Gastrocnemius medialis (tissue), 4 donors: Measurements from ENCODE around the gene ADCY9. TPM values are rescaled to one million over a fixed set of nuclear protein-coding genes. Genes with fewer than 3 reads are reported as not detected.

Experiments used
- ATAC-seq, 2 donors: fragments of 150-250 bp; one replicate each; pipeline ENCODE4 v1.9.1; 2016
- DNase-seq, 2 donors: peaks; one replicate each; pipeline ENCODE4 v3.0.0-alpha.2; 2019
- H3K27ac ChIP-seq, 4 donors: fragments of 200-600 bp; sonication (generic); 1 replicate in 1 of 4; 2 replicates in 3 of 4; pipeline ENCODE4 v1.5.1; 2016 to 2018; ENCODE audit warnings: mild to moderate bottlenecking in 2 of 4, moderate library complexity in 1 of 4
- H3K27me3 ChIP-seq, 3 donors: fragments of 200-600 bp; sonication (generic) in 2 of 3; 1 replicate in 1 of 3; 2 replicates in 2 of 3; pipeline versions ENCODE4 v1.5.1 to v1.6.0; 2016 to 2019; ENCODE audit warnings: mild to moderate bottlenecking in 1 of 3, moderate library complexity in 1 of 3
- H3K36me3 ChIP-seq, 2 donors: fragments of 200-600 bp; sonication (generic) in 1 of 2; one replicate each; pipeline ENCODE4 v1.5.1; 2017 to 2018
- H3K4me1 ChIP-seq, 2 donors: fragments of 200-600 bp; sonication (generic) in 1 of 2; one replicate each; pipeline ENCODE4 v1.5.1; 2016 to 2017; ENCODE audit warnings: mild to moderate bottlenecking in 2 of 2
- H3K4me3 ChIP-seq, 4 donors: fragments of 200-600 bp; sonication (generic) in 3 of 4; 1 replicate in 1 of 4; 2 replicates in 3 of 4; pipeline ENCODE4 v1.5.1; 2016 to 2019; ENCODE audit warnings: mild to moderate bottlenecking in 2 of 4
- H3K9me3 ChIP-seq, 3 donors: fragments of 200-600 bp; sonication (generic) in 2 of 3; 1 replicate in 1 of 3; 2 replicates in 2 of 3; pipeline ENCODE4 v1.5.1; 2016 to 2019
- POLR2A ChIP-seq, 2 donors: fragments of 450-650 bp; IDR thresholded peaks; one replicate each; pipeline ENCODE4 v1.6.1; 2017; ENCODE audit warnings: antibody characterized with exemption in 2 of 2, mild to moderate bottlenecking in 2 of 2, moderate library complexity in 2 of 2
- in situ Hi-C, 4 donors: fragments of 200-750 bp; cut with MboI; loops; one replicate each; pipeline versions ENCODE4 v1.15.0 to v1.8.0; 2017; ENCODE audit warnings: low sequenced_read_pairs in 4 of 4
- intact Hi-C: fragments of 100-400 bp; cut with DNase I; formaldehyde crosslinking; loops from one replicate; pipeline ENCODE4 v1.15.1; 2023; ENCODE audit warnings: low total_unique reads
- total RNA-seq, 4 donors: library from RNA; depleted of rRNA; stranded (reverse); fragments of >200 nt; gene quantifications; one replicate each; pipeline versions ENCODE4 v1.1.0 to v1.2.3, GENCODE V29; 2016
- TF ChIP-seq, protein P1 (sequence below), 5 experiments: fragments of 450-650 bp in 3 of 5; fragments of 200-600 bp in 2 of 5; sonication (generic) in 2 of 5; IDR thresholded peaks in 4 of 5; conservative IDR thresholded peaks in 1 of 5; 1 replicate in 4 of 5; 2 replicates in 1 of 5; pipeline ENCODE4 v1.5.1; 2016 to 2019; ENCODE audit warnings: antibody characterized with exemption in 5 of 5, mild to moderate bottlenecking in 3 of 5, moderate library complexity in 3 of 5

ADCY9 gene
- total RNA-seq, 4 donors from 2014 or later = 84.9 to 223 (median 163) TPM

DNA sequence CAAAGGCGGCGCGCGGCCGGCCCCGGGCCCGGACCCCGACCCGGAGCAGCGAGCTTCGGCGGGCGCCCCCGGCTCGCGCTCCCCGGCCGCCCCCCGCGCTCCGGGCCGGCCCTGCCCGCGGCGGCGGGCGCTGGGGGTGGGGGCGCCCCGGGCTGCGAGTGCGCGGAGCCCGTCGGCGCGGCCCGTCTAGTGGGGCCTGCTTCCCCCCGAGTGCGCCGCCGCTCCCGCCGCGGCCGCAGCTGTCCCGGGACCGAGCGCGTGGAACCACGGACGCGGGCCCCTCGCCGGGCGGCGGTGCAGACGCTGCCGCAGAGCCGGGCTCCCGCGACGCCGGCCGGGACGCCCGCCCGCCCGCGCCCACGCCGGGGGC, 308 bp downstream of the ADCY9 start:
- peak; percentile 26 to 31 for ATAC-seq
- peak overlapping the region; percentile 66 to 82 (median 70) for H3K4me3 ChIP-seq
- no peaks in the 10 kb centered on the region for H3K9me3 ChIP-seq
- in situ Hi-C loops = loop anchor here in 2 of 4 donors (25.0 kb wide), 2 partner anchors 129 to 146 kb away; partner anchors contain the start of gene TFAP4 (in 1 of the 2)
- intact Hi-C loops = loop anchor here (1.0 to 5.0 kb wide), 6 partner anchors 63 to 504 kb away; partner anchors contain the start of gene SLX4
- DNase-seq = no peak
- no peak for TF ChIP-seq POLR2A (IDR thresholded peaks at IDR 0.05)
- TF ChIP-seq, protein P1, sequence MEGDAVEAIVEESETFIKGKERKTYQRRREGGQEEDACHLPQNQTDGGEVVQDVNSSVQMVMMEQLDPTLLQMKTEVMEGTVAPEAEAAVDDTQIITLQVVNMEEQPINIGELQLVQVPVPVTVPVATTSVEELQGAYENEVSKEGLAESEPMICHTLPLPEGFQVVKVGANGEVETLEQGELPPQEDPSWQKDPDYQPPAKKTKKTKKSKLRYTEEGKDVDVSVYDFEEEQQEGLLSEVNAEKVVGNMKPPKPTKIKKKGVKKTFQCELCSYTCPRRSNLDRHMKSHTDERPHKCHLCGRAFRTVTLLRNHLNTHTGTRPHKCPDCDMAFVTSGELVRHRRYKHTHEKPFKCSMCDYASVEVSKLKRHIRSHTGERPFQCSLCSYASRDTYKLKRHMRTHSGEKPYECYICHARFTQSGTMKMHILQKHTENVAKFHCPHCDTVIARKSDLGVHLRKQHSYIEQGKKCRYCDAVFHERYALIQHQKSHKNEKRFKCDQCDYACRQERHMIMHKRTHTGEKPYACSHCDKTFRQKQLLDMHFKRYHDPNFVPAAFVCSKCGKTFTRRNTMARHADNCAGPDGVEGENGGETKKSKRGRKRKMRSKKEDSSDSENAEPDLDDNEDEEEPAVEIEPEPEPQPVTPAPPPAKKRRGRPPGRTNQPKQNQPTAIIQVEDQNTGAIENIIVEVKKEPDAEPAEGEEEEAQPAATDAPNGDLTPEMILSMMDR (IDR thresholded peaks at IDR 0.05 in 4 of 5, conservative IDR thresholded peaks at IDR 0.05 in 1 of 5) = no peak
- peaks cover 44 to 48% of the 10 kb centered on the region in 2 donors for H3K4me1 ChIP-seq
- no peaks in the 10 kb centered on the region for H3K27me3 ChIP-seq
- H3K36me3 ChIP-seq = no peaks in the 10 kb centered on the region
- H3K27ac ChIP-seq = peak overlapping the region; percentile 83 to 93 (median 90)

DNA sequence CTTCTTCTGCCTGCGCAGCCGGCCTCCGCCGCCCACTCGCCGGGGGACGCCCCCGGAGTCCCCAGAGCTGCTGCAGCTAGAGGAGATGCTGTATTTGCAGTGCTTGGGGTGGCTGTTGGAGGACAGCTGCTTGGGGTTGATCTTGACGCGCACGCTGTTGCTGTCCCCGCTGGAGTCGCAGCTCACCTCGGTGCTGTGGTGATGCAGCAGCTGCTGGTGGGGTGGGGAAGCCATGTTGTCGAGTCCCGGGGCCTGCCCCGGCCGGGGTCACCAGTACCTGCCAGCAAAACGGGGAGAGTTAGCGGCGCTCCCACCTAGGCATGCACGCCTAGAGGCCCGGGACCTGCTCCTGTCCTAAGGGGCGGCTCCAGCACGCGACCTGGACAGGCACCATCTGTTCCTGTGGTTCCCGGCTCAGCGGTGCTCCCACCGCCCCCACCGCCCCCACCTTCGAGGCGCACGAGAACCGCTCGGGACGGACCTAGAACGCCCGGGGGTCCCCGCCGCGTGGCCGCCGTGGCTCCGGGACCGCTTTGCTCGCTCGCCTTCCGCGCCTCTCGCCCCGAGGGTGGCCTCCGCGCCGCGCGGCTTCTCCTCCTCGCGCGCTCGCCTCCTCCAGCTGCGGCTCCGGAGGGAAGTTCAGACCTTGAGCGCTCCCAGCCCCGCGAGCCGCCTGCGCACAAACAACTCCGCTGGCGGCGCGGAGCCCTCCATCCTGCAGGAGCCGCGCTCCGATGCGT, 863 bp downstream of the ADCY9 start:
- Histone ChIP-seq H3K9me3 (no peaks in the 10 kb centered on the region), H3K4me3 (peak overlapping the region; percentile 66 to 82 (median 70)), H3K4me1 (peaks cover 49 to 54% of the 10 kb centered on the region in 2 donors), H3K36me3 (no peaks in the 10 kb centered on the region), H3K27ac (peak overlapping the region; percentile 83 to 93 (median 90)), H3K27me3 (no peaks in the 10 kb centered on the region)
- peak; percentile 40 to 49 for ATAC-seq
- intact Hi-C loops = loop anchor here (2.0 to 5.0 kb wide), 3 partner anchors 63 to 503 kb away; partner anchors contain the start of gene SLX4
- peak; percentile 48 for TF ChIP-seq POLR2A (IDR thresholded peaks at IDR 0.05)
- TF ChIP-seq, protein P1 (IDR thresholded peaks at IDR 0.05 in 4 of 5, conservative IDR thresholded peaks at IDR 0.05 in 1 of 5) = no peak
- DNase-seq = peak; percentile 23 to 53
- in situ Hi-C loops = loop anchor here in 2 of 4 donors (25.0 kb wide), 2 partner anchors 128 to 147 kb away; partner anchors contain the start of gene TFAP4 (in 1 of the 2)

DNA sequence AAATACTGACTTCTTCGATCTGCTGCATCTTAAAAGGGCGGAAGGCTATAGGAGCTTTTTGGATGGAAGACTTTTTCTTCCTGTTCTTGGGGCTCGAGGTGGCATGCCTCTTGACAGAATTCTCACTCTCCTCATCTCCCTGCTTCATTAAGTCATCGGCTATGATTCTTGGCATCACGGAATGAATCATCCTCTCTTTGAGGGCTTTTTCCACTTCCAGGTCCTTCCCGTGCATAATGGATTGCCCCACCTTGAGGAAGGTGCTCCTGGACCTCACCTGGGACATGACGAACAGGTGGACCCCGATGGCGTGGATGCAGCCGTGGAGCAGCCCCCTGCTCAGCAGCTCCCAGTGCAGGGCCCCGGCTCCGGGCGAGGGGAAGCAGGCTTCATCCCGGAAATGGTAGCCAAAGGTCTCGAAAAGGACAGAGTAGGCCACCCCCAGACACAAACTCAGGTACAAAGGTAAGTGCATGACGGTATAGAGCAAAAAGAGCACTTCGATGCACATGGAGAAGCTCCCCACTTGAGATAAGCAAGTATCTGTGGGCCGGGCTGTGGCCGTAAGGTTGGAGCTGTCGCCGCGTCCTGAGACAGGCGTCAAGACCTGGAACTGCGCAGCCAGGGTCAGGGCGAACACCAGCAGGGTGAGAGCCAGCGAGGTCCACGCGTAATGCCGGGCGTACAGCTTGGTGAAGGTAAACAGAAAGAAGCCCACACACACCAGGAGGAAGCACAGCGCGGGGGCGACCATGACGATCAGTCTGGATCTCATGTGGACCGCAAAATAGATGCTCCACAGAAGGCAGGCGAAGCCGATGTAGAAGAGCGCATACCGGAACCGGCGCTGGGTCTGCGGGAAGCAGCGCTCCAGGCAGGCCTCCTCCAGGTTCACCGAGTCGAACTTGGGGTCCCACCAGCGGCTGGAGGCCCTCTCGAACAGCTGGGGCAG, 1.7 kb downstream of the ADCY9 start:
- H3K4me1 ChIP-seq = peaks cover 49 to 59% of the 10 kb centered on the region in 2 donors
- H3K4me3 ChIP-seq = peak overlapping the region; percentile 66 to 82 (median 70)
- no peak for ATAC-seq
- no peaks in the 10 kb centered on the region for H3K27me3 ChIP-seq
- H3K9me3 ChIP-seq = no peaks in the 10 kb centered on the region
- DNase-seq = no peak
- intact Hi-C loops = loop anchor here (2.0 to 5.0 kb wide), 3 partner anchors 62 to 502 kb away; partner anchors contain the start of gene SLX4
- in situ Hi-C loops = loop anchor here in 2 of 4 donors (25.0 kb wide), 2 partner anchors 127 to 148 kb away; partner anchors contain the start of gene TFAP4 (in 1 of the 2)
- H3K36me3 ChIP-seq = no peaks in the 10 kb centered on the region
- TF ChIP-seq, protein P1 (IDR thresholded peaks at IDR 0.05 in 4 of 5, conservative IDR thresholded peaks at IDR 0.05 in 1 of 5) = no peak
- no peak for TF ChIP-seq POLR2A (IDR thresholded peaks at IDR 0.05)
- H3K27ac ChIP-seq = peak overlapping the region; percentile 83 to 93 (median 90)
